Sigmoid colon (tissue), 7 donors: ENCODE data around the gene BARD1. TPM values are rescaled to one million over a fixed set of nuclear protein-coding genes. Genes with fewer than 3 reads are reported as not detected.
"Not testable (repeated sequence)": the region's sequence is repeated elsewhere in the genome, so short reads cannot be mapped to it uniquely, and the experiment has no call there.

Experiments
- DNase-seq: peaks from one replicate; pipeline ENCODE4 v3.0.0-alpha.2; 2019
- H3K27ac ChIP-seq, 4 donors: fragments of 200-600 bp; sonication (generic); one replicate each; pipeline ENCODE4 v1.5.1; 2016 to 2019; ENCODE audit warnings: mild to moderate bottlenecking in 1 of 4
- H3K27me3 ChIP-seq, 3 donors: fragments of 200-600 bp; sonication (generic); one replicate each; pipeline ENCODE4 v1.5.1; 2019; ENCODE audit warnings: mild to moderate bottlenecking in 1 of 3
- H3K36me3 ChIP-seq, 4 donors: fragments of 200-600 bp; sonication (generic); one replicate each; pipeline ENCODE4 v1.5.1; 2016 to 2019
- H3K4me1 ChIP-seq, 4 donors: fragments of 200-600 bp; sonication (generic); one replicate each; pipeline ENCODE4 v1.5.1; 2017 to 2019
- H3K4me3 ChIP-seq, 4 donors: fragments of 200-600 bp; sonication (generic); one replicate each; pipeline ENCODE4 v1.5.1; 2017 to 2019; ENCODE audit warnings: mild to moderate bottlenecking in 2 of 4, moderate library complexity in 1 of 4
- H3K9me3 ChIP-seq, 4 donors: fragments of 200-600 bp in 3 of 4; sonication (generic) in 3 of 4; one replicate each; pipeline versions ENCODE4 v1.5.1 to v1.6.1; 2013 to 2019
- EP300 ChIP-seq, 4 donors: sonication (generic); formaldehyde crosslinking; IDR thresholded peaks; one replicate each; pipeline ENCODE4 v1.6.1; 2017; ENCODE audit warnings: antibody characterized with exemption in 4 of 4
- POLR2A ChIP-seq, 2 donors: fragments of 450-650 bp; IDR thresholded peaks; one replicate each; pipeline ENCODE4 v1.6.1; 2016; ENCODE audit warnings: antibody characterized with exemption in 2 of 2, mild to moderate bottlenecking in 2 of 2, moderate library complexity in 2 of 2
- POLR2AphosphoS5 ChIP-seq, 4 donors: sonication (generic); formaldehyde crosslinking; IDR thresholded peaks; one replicate each; pipeline ENCODE4 v1.6.1; 2017; ENCODE audit warnings: antibody characterized with exemption in 4 of 4
- WGBS, 2 donors: extraction: QIAGEN DNeasy Blood & Tissue Kit; methylation state at CpG; one replicate each; pipeline ENCODE4 v1.1.7; 2013; 5-methylcytosine and 5-hydroxymethylcytosine counted together
- intact Hi-C: fragments of 100-400 bp; cut with DNase I; formaldehyde crosslinking; loops from one replicate; pipeline ENCODE4 v1.15.1; 2023
- polyA plus RNA-seq, 3 donors: library from polyadenylated mRNA; stranded (reverse); fragments of 200-250 nt; gene quantifications; one replicate each; pipeline ENCODE4 v1.2.3, GENCODE V29; 2013
- total RNA-seq, 4 donors: library from RNA; depleted of rRNA; stranded (reverse); fragments of >200 nt; gene quantifications; one replicate each; pipeline ENCODE4 v1.1.0, GENCODE V29; 2016
- TF ChIP-seq, protein P1 (sequence below), 4 experiments: fragments of 450-650 bp in 3 of 4; fragments of 200-600 bp in 1 of 4; IDR thresholded peaks; one replicate each; pipeline ENCODE4 v1.5.1; 2016 to 2019; ENCODE audit warnings: antibody characterized with exemption in 4 of 4, mild to moderate bottlenecking in 3 of 4, moderate library complexity in 2 of 4
- donor health status: healthy with polysubstance abuse.
- donor health status: Bipolar disorder and iron deficiency.
- donor health status: healthy.

The BARD1 gene
- total and polyA plus RNA-seq, 7 donors: 1.2 to 47.6 (median 25.9) TPM

DNA sequence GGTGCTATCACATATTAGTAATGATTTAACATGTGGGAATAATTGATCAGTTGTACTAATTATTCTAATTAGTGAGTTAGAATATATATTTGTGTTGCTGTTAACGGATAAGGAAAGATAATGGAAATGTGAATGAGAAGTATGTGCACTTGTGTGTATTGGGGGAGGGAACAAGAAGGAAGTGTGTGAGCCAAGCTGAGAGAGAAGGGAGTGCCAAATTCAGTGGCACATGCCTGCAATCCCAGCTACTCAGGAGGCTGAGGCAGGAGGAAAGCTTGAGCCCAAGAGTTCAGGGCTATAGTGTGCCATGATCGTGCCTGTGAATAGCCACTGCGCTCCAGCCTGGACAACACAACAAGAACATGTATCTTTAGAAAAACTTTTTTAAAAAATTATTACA is 9.3 kb downstream of the BARD1 start:
- WGBS, 2 donors: 66 to 90% methylated on average over 3 of the region's 3 CpGs
- H3K36me3 ChIP-seq: no peaks in the 10 kb centered on the region
- intact Hi-C loops: no loop called here

DNA sequence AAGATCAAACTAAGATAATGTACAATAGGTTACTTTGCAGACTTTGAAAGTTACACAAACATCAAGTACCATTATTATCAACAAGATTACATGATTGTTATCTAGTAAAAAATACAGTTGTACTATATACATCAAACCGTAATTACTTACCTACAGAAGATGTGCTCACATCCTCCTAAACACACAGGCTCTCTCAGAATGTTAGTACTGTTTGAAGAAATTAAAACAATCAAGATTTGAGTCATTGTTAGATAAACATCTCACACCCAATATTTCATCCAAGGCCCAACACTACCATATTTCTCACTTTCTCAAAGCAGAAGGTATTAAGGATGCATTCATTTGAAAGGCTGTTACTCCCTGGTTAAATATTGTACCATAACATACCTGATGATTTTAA is 12.6 kb downstream of the BARD1 start:
- no peak for DNase-seq
- no peak overlapping the region for H3K27ac ChIP-seq
- peaks cover 0 to under 1% (median 0%) of the 10 kb centered on the region in 4 donors for H3K36me3 ChIP-seq
- H3K27me3 ChIP-seq: no peaks in the 10 kb centered on the region
- TF ChIP-seq POLR2A (IDR thresholded peaks at IDR 0.05) (no peak), EP300 (IDR thresholded peaks at IDR 0.05) (no peak), POLR2AphosphoS5 (IDR thresholded peaks at IDR 0.05) (no peak)
- TF ChIP-seq, protein P1, sequence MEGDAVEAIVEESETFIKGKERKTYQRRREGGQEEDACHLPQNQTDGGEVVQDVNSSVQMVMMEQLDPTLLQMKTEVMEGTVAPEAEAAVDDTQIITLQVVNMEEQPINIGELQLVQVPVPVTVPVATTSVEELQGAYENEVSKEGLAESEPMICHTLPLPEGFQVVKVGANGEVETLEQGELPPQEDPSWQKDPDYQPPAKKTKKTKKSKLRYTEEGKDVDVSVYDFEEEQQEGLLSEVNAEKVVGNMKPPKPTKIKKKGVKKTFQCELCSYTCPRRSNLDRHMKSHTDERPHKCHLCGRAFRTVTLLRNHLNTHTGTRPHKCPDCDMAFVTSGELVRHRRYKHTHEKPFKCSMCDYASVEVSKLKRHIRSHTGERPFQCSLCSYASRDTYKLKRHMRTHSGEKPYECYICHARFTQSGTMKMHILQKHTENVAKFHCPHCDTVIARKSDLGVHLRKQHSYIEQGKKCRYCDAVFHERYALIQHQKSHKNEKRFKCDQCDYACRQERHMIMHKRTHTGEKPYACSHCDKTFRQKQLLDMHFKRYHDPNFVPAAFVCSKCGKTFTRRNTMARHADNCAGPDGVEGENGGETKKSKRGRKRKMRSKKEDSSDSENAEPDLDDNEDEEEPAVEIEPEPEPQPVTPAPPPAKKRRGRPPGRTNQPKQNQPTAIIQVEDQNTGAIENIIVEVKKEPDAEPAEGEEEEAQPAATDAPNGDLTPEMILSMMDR (IDR thresholded peaks at IDR 0.05): no peak
- 73 to 91% methylated on average over 1 of the region's 1 CpG for WGBS, 2 donors
- intact Hi-C loops: no loop called here
- no peaks in the 10 kb centered on the region for H3K4me1 ChIP-seq
- H3K9me3 ChIP-seq: no peaks in the 10 kb centered on the region
- H3K4me3 ChIP-seq: no peak overlapping the region

More for the DNA sequence above, 9.3 kb downstream of the BARD1 start:
- Histone ChIP-seq H3K9me3 (no peaks in the 10 kb centered on the region), H3K4me3 (no peak overlapping the region), H3K27ac (no peak overlapping the region), H3K4me1 (no peaks in the 10 kb centered on the region), H3K27me3 (no peaks in the 10 kb centered on the region)
- TF ChIP-seq POLR2A (IDR thresholded peaks at IDR 0.05): no peak
- TF ChIP-seq, protein P1 (IDR thresholded peaks at IDR 0.05): no peak
- TF ChIP-seq EP300 (IDR thresholded peaks at IDR 0.05): no peak
- no peak for TF ChIP-seq POLR2AphosphoS5 (IDR thresholded peaks at IDR 0.05)
- no peak for DNase-seq

DNA sequence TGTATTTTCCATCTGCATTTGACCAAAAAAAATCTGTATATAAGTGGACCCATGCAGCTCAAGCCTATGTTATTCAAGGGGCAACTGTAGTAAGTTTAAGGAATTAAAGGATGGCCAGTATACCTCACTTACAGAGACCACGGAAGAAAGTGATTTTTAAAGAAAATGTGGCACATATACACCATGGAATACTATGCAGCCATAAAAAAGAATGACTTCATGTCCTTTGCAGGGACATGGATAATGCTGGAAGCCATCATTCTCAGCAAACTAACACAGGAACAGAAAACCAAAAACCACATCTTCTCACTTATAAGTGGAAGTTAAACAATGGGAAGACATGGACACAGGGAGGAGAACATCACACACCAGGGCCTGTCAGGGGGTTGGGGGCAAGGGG is 26.3 kb downstream of the BARD1 start:
- DNase-seq, H3K9me3 ChIP-seq, H3K4me1 ChIP-seq, intact Hi-C loops, H3K27ac ChIP-seq, H3K27me3 ChIP-seq, H3K4me3 ChIP-seq: not testable (repeated sequence)
- H3K36me3 ChIP-seq: peaks cover 0 to 35% (median 15%) of the 10 kb centered on the region in 4 donors
- 93 to 94% methylated on average over 1 of the region's 1 CpG for WGBS, 2 donors

DNA sequence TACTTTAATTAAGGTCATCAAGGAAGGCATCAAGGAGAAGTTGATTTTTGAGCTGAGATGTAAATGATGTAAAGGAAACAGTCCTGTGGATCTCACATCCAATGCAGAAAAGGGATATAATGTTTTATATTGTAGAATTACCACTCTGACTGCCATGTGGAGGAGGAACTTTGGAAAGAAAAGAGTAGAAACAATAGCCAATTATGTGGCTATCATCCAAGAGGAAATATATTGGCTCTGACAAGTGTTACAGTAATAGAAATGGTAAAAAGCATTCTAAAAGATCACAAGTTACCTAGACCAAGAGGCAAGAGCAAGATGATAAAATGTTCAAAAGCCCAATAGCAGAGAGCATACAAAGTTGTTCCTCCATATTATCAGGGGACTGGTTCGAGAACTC is 26.8 kb downstream of the BARD1 start:
- Histone ChIP-seq H3K36me3 (peaks cover 0 to 35% (median 15%) of the 10 kb centered on the region in 4 donors), H3K27ac (no peak overlapping the region), H3K4me1 (no peaks in the 10 kb centered on the region), H3K4me3 (no peak overlapping the region), H3K9me3 (peaks cover 0 to 3% (median under 1%) of the 10 kb centered on the region in 4 donors), H3K27me3 (no peaks in the 10 kb centered on the region)
- intact Hi-C loops: no loop called here
- no peak for DNase-seq
- WGBS, 2 donors: 98% methylated on average over 1 of the region's 1 CpG
- TF ChIP-seq, protein P1 (IDR thresholded peaks at IDR 0.05): no peak
- TF ChIP-seq POLR2A (IDR thresholded peaks at IDR 0.05) (no peak), EP300 (IDR thresholded peaks at IDR 0.05) (no peak), POLR2AphosphoS5 (IDR thresholded peaks at IDR 0.05) (no peak)

DNA sequence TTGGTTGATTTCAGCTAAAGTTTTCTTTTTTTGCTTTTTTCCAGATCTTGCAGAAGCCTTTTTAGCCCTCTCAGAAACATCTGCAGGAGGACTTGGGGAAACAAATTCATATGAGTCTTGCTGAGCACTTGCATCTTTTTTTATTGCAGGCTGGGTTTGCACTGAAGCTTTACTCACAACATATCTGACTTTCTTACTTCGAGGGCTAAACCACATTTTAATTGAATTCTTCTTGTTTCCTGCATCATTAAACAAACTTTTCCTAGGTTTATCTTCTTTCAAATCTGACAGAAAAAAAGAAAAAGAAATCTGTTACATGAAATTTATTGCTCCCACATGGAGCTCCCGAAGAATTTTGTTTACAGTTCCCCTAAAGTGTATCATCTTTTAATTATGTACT is 28.3 kb downstream of the BARD1 start:
- Histone ChIP-seq H3K27ac (no peak overlapping the region), H3K36me3 (peaks cover 0 to 42% (median 15%) of the 10 kb centered on the region in 4 donors), H3K4me1 (no peaks in the 10 kb centered on the region), H3K27me3 (no peaks in the 10 kb centered on the region), H3K9me3 (peaks cover 0 to 3% (median under 1%) of the 10 kb centered on the region in 4 donors), H3K4me3 (no peak overlapping the region)
- TF ChIP-seq, protein P1 (IDR thresholded peaks at IDR 0.05): no peak
- TF ChIP-seq POLR2A (IDR thresholded peaks at IDR 0.05) (no peak), POLR2AphosphoS5 (IDR thresholded peaks at IDR 0.05) (no peak), EP300 (IDR thresholded peaks at IDR 0.05) (no peak)
- WGBS, 2 donors: 85 to 91% methylated on average over 2 of the region's 2 CpGs
- intact Hi-C loops: no loop called here
- no peak for DNase-seq
